Stimulated activated CD8-positive, alpha-beta memory T cell treated with anti-CD3 and anti-CD28 coated beads, Interleukin-2, amount 100 ng/mL, for 48 hours (primary cell): ENCODE results near the gene IL22.
"Not testable (repeated sequence)": the region's sequence is repeated elsewhere in the genome, so short reads cannot be mapped to it uniquely, and the experiment has no call there.

Experiments used
- DNase-seq, 2 donors: peaks; one replicate each; pipeline ENCODE4 v3.0.0-alpha.2; 2020; ENCODE audit warnings: low read depth in 2 of 2

The IL22 gene

GRCh38 chr12:68229956-68230355 lies 23.4 kb downstream of the IL22 start:
- DNase-seq: no peak

- no peak for DNase-seq
These were observed 26.0 kb downstream of the IL22 start for GRCh38 chr12:68227356-68227755.

GRCh38 chr12:68225576-68226476 lies 27.6 kb downstream of the IL22 start, which contains the start of gene IL26:
TSS of gene IL26 (minus strand) at chr12:68225810. CDS start at chr12:68225756, 54 bp downstream.
- no peak for DNase-seq

GRCh38 chr12:68224613-68225285 lies 28.7 kb downstream of the IL22 start:
- no peak for DNase-seq

GRCh38 chr12:68223067-68223747 lies 30.2 kb downstream of the IL22 start:
- peak; percentile 32 to 55 for DNase-seq

GRCh38 chr12:68222326-68222725 lies 31.1 kb downstream of the IL22 start:
- DNase-seq: no peak

- no peak for DNase-seq
These were observed 31.9 kb downstream of the IL22 start for GRCh38 chr12:68221497-68221896.

- DNase-seq: no peak
These were observed 42.5 kb downstream of the IL22 start for GRCh38 chr12:68210875-68211274.

GRCh38 chr12:68209048-68209728 lies 44.2 kb downstream of the IL22 start:
- DNase-seq: not testable (repeated sequence)

GRCh38 chr12:68207276-68207675 lies 46.1 kb downstream of the IL22 start:
- no peak for DNase-seq

GRCh38 chr12:68206446-68206845 lies 47.0 kb downstream of the IL22 start:
- DNase-seq: no peak

- no peak for DNase-seq
These were observed 49.9 kb downstream of the IL22 start for GRCh38 chr12:68203460-68203875.

- no peak for DNase-seq
These were observed 52.5 kb downstream of the IL22 start for GRCh38 chr12:68200854-68201253.

- no peak for DNase-seq
These were observed 54.3 kb downstream of the IL22 start for GRCh38 chr12:68199127-68199526.

- DNase-seq: no peak
These were observed 54.8 kb downstream of the IL22 start for GRCh38 chr12:68198507-68199086.
